HL-60 (cell line): ENCODE results near the gene LOXL1.

Experiments
- DNase-seq, 2 experiments: peaks; one replicate each; pipeline ENCODE4 v3.0.0-alpha.2; 2010 to 2020; ENCODE audit warnings: low read depth in 1 of 2, low spot score in 1 of 2
- H3K27ac ChIP-seq: fragments of 250-450 bp; sonication (Bioruptor Pico); replicated peaks from 2 replicates; pipeline ENCODE4 v1.5.1; 2020; ENCODE audit warnings: mild to moderate bottlenecking, moderate library complexity
- H3K27me3 ChIP-seq: fragments of 250-450 bp; sonication (Bioruptor Pico); 2 replicates; pipeline ENCODE4 v1.5.1; 2021; ENCODE audit warnings: mild to moderate bottlenecking, moderate library complexity; ENCODE audit not compliant: insufficient read depth, poor library complexity, severe bottlenecking
- H3K4me3 ChIP-seq: replicated peaks from 2 replicates; pipeline ENCODE4 v1.5.1; 2011; ENCODE audit warnings: mild to moderate bottlenecking, control low read depth, low read length; ENCODE audit not compliant: insufficient read depth
- GABPA ChIP-seq: IDR thresholded peaks from 2 replicates; pipeline ENCODE4 v1.6.1; 2012; ENCODE audit warnings: low read depth
- POLR2AphosphoS5 ChIP-seq: IDR thresholded peaks from 2 replicates; pipeline ENCODE4 v1.6.1; 2012; ENCODE audit warnings: low read depth
- REST ChIP-seq: IDR thresholded peaks from 2 replicates; pipeline ENCODE4 v1.6.1; 2012; ENCODE audit warnings: low read depth; ENCODE audit not compliant: insufficient replicate concordance
- SPI1 ChIP-seq: IDR thresholded peaks from 2 replicates; pipeline ENCODE4 v1.6.1; 2012; ENCODE audit warnings: low read depth, mild to moderate bottlenecking, borderline replicate concordance
- TF ChIP-seq, protein P1 (sequence below): IDR thresholded peaks from one replicate; pipeline ENCODE4 v1.5.1; 2011; ENCODE audit warnings: low read length, control low read depth, inconsistent platforms; ENCODE audit not compliant: insufficient read depth

LOXL1 gene

GRCh38 chr15:73983773-73984172 is 57.5 kb downstream of the LOXL1 start:
- TF ChIP-seq GABPA (no peak), SPI1 (no peak), REST (no peak), POLR2AphosphoS5 (no peak)
- TF ChIP-seq, protein P1, sequence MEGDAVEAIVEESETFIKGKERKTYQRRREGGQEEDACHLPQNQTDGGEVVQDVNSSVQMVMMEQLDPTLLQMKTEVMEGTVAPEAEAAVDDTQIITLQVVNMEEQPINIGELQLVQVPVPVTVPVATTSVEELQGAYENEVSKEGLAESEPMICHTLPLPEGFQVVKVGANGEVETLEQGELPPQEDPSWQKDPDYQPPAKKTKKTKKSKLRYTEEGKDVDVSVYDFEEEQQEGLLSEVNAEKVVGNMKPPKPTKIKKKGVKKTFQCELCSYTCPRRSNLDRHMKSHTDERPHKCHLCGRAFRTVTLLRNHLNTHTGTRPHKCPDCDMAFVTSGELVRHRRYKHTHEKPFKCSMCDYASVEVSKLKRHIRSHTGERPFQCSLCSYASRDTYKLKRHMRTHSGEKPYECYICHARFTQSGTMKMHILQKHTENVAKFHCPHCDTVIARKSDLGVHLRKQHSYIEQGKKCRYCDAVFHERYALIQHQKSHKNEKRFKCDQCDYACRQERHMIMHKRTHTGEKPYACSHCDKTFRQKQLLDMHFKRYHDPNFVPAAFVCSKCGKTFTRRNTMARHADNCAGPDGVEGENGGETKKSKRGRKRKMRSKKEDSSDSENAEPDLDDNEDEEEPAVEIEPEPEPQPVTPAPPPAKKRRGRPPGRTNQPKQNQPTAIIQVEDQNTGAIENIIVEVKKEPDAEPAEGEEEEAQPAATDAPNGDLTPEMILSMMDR = no peak
- DNase-seq = no peak
- no peak overlapping the region for H3K27ac ChIP-seq
- H3K27me3 ChIP-seq = no peaks in the 10 kb centered on the region
- no peak overlapping the region for H3K4me3 ChIP-seq

DNA sequence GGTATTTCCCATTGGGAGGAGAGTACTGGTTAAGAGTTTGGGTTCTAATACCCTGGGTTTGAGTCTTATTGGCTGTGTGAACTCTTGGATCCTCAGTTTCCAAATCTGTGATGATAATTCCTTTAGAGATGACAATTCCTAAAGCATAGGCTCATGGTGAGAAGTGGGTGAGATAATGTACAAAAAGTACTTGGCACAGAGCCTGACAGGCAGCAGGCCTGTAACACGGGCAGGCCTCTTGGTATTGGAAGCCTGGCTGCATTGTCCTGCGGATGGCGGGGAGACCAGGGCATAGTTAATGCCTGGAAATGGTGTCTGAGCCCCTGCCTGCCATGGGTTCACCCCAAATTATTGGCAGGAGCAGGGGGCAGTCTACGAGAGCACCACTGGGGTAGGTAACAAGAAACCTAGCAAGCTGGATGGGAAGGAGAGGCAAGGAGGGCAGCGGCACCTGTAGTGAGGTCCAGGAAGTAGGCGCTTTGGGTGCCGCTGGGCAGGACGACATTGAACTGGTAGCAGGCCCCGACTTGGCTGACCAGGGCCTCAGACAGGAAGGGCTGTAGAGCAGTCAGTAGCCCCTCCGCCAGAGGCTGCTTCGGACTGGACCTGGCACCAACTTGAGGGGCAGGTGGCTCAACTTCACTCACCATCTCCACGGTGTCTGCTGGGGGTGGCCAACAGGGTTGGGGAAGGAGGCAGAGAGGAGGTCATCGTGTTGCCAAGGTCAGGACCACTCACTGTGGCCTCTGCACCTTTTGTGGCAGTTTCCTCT is 58.1 kb downstream of the LOXL1 start:
- H3K27me3 ChIP-seq = no peaks in the 10 kb centered on the region
- no peak for TF ChIP-seq GABPA
- no peak for TF ChIP-seq REST
- TF ChIP-seq, protein P1 = no peak
- TF ChIP-seq SPI1 = no peak
- no peak for TF ChIP-seq POLR2AphosphoS5
- no peak for DNase-seq
- H3K27ac ChIP-seq = peak overlapping the region; percentile 41
- H3K4me3 ChIP-seq = no peak overlapping the region

- no peaks in the 10 kb centered on the region for H3K27me3 ChIP-seq
- peak; percentile 83 for TF ChIP-seq POLR2AphosphoS5
- TF ChIP-seq, protein P1 = no peak
- H3K4me3 ChIP-seq = no peak overlapping the region
- peak in 1 of 2 experiments; percentile 53 for DNase-seq
- H3K27ac ChIP-seq = peak overlapping the region; percentile 41
Measured at GRCh38 chr15:73985101-73985873, 59.0 kb downstream of the LOXL1 start.
